GM18909 (cell line): ENCODE data around the gene GPC5.

Experiments
- ATAC-seq: cut with Tn5 transposase; IDR thresholded peaks from one replicate; pipeline ENCODE4 v1.9.1; 2021; ENCODE audit warnings: mild to moderate bottlenecking; ENCODE audit not compliant: unreplicated experiment, poor library complexity

GPC5 gene

GRCh38 chr13:92390217-92390616 is 991.8 kb downstream of the GPC5 start:
- ATAC-seq = no peak

DNA sequence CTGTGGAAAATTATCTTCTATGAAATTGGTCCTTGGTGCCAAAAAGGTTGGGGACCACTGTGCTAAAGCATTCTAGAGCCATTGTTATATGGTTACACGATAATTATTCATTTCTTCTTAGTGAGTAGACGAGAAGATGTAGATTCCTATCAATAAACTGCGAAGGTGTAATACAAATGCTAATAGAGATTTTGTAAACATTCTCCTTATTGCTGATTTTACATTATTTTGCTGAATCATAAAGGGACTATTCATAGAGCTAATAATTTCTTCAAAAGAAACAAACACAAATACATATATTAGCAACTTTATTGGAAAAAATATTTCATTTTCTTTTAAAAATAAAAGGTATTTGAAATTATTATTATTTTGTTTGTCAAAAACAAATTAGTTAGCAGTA is 1005.2 kb downstream of the GPC5 start:
- ATAC-seq = no peak

GRCh38 chr13:92407858-92408257 is 1009.4 kb downstream of the GPC5 start:
- no peak for ATAC-seq

DNA sequence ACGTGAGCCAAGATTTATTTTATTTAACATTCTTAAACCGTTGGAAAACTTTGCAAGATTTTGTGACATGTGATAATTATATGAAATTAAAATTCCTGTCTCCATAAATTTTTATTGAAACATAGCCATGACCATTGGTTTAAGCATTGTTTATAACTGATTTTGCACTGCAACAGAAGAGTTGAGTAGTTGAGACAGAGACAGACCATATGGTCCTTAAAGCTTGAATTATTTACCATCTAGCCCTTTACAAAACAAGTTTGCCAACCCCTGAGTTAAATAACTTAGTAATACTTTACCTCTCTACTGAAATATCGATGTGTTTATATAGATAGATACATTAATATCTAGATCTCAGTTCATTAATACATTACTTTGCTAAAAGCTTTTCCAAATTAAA is 1014.1 kb downstream of the GPC5 start:
- ATAC-seq = no peak

- ATAC-seq = no peak
Measured at GRCh38 chr13:92412996-92413395, 1014.6 kb downstream of the GPC5 start.

GRCh38 chr13:92413452-92413851 is 1015.0 kb downstream of the GPC5 start:
- ATAC-seq = no peak

GRCh38 chr13:92414851-92415250 is 1016.4 kb downstream of the GPC5 start:
- no peak for ATAC-seq

- ATAC-seq = no peak
Measured at GRCh38 chr13:92415781-92416180, 1017.4 kb downstream of the GPC5 start.

DNA sequence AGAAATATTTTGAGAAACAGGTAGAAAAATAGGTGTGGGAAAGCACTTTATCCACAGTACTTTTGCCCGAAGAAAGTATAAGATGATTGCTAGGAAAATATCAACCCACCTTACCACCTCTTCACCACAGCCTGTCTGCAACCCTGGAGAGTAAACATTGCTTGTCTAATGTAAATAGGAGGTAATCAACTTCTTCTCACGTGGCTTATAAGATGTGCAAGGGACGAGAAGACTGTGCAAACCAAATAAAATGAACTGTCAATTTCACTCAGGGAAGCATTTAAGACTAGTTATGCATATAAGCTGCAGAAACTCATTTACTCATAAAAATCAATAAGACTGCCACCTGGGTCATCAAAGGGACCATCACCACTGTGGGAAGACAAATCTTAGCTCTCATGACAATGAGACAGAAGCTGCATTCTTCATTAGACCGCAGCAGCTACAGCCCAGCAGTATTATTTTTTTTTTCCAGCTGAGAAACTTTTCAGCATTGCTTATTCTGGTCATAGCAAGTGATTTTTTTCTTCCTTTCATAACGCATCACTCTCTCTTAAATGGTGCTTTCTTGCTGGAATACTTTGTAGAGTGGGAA is 1020.5 kb downstream of the GPC5 start:
- no peak for ATAC-seq

DNA sequence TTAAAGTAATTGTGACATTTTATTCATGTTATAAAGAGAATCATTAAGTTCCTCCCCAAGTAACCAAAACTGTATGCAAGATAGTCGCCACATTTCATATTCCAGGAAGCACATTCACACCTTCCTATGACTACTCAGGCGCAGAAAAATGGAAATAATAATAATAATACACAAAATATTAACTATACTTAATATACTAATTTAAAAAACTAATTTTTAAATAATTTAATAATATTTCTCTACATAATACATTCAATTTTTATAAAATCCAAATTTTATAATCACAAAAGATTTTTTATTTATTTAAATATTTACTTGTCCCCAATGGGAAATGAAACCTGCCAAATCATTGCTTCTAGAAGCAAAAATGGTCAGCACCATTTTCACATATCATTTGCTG is 1030.8 kb downstream of the GPC5 start:
- ATAC-seq = no peak

DNA sequence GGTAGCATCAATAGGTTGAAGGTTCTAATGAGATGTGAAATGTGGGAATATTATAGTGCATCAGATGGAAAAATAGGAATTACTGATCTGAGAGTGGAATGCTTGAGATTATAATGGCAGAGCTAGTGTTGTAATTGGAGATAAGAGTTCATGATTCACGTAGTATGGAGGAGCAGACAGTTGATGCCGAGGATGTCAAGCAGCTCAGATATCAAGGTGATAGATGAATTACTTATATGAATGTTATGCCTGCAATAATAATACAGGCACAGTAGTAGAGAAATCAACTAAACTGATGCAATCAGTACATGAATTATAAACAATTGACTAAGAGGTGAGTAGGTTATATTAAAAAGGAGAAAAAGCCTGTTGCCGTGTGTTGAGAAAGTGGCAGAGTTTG is 1035.0 kb downstream of the GPC5 start:
- ATAC-seq = no peak

- no peak for ATAC-seq
Measured at GRCh38 chr13:92433963-92434362, 1035.5 kb downstream of the GPC5 start.

GRCh38 chr13:92436924-92437323 is 1038.5 kb downstream of the GPC5 start:
- no peak for ATAC-seq

DNA sequence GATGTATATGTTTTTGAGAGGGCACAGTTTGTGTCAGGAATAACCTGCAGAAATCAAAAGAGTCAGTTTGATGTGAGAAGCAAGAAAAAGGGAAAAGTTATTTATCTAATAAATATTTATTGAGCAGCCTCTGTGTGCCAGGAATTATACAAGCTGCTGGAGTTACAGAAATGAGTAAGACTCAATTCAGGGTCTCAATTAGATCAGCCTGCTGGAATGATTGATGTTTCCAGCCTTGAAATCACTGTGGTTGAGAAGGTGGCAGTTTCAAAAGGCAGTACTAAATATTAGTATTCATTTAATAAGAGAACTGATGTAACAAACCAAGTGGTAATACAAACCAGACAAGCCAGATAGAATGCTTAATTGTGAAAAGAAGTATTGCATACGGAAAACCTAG is 1045.8 kb downstream of the GPC5 start:
- ATAC-seq = no peak

- no peak for ATAC-seq
Measured at GRCh38 chr13:92451060-92451459, 1052.6 kb downstream of the GPC5 start.

DNA sequence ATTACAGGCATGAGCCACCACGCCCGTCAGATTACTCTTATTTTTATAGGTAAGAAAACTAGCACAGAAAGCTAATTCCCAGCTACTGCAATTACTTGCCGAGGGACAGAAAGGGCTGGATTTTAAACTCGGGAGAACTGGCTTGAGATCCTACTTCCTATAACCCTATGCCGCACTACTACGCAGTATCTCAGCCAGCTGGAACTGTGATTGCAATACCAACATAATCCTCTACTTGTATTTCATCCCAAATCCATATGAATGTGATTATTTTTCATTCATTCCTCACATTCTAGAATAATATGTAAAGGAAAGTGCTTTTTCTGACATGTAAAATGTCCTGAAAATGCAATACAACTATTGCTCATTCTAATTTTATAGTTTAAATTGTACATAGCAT is 1054.4 kb downstream of the GPC5 start:
- no peak for ATAC-seq

GRCh38 chr13:92459306-92459705 is 1060.9 kb downstream of the GPC5 start:
- ATAC-seq = no peak

- ATAC-seq = no peak
Measured at GRCh38 chr13:92460479-92460878, 1062.1 kb downstream of the GPC5 start.

DNA sequence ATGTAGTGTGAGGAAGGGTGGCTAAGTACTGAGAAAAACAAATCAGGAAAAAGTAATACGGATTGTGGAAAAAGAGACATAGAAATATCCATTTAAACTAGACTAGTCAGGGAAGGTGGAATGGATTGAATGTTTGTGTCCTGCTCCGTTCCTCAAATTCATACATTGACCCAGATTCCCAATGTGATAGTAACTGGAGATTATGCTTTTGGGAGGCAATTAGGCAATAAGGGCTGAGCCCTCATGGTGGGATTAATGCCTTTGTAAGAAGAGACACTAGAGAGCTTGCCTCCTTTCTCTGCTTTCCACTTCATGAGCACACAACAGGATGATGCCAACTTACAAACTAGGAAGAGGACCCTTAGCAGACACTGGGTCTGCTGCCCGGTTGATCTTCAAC is 1063.0 kb downstream of the GPC5 start:
- ATAC-seq = no peak

DNA sequence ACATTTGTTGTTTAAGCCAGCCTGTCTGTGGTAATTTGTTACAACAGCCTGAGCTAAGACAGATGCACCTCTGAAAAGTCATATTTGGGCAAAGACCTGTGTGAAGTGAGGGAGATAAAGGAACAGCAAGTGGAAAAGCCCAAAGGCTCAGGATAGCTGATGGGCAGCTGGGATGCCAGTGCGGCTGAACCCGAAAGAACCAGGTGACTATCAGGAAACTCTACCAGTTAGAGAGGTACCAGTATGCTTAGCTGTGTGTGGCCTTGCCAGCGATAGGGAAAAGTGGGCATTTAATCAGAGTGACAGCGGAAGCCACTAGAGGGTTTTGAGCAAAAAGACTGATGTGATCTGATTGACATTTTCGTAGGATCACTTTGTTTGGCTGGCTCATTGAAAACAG is 1063.4 kb downstream of the GPC5 start:
- ATAC-seq = no peak

GRCh38 chr13:92463134-92463533 is 1064.7 kb downstream of the GPC5 start:
- ATAC-seq = no peak

DNA sequence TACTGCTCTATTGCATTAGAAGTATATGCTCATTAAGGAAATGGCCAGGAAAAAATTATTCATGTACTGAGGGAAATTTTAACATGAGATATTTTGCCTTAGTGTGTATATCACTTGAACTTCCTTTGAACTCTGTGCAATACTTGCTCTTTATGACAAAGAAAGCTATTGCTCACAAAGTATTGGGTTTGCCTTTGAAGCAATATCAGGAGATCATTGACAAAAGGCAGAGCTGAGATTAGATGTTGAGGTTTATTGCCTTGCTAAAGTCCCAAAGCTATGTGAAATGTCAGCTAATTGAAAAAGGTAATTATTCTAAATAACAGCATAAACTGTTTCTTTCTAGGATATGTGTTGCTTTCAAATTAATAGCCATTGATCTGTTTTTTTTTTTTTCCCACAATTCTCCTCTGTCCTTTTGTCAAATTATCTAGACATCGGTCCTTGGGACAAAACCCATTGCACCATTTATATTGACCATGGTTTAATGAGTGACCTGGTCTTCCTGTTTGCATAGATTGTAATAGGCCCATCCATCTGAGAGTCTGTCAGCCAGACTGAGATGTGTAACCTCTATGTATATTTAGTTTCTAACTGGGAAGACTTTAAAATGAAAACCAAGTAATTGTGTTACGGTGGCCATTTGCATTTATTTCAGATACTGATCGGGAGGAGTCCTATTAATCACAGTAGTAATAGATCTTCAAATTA is 1075.5 kb downstream of the GPC5 start:
- ATAC-seq = no peak
